ENCODE measurements around the gene UCKL1. TPM values are rescaled to one million over a fixed set of nuclear protein-coding genes. Genes with fewer than 3 reads are reported as not detected.

The UCKL1 gene
- total and polyA plus RNA-seq, 4 donors = 33.6 to 42.7 (median 36.1) TPM

DNA sequence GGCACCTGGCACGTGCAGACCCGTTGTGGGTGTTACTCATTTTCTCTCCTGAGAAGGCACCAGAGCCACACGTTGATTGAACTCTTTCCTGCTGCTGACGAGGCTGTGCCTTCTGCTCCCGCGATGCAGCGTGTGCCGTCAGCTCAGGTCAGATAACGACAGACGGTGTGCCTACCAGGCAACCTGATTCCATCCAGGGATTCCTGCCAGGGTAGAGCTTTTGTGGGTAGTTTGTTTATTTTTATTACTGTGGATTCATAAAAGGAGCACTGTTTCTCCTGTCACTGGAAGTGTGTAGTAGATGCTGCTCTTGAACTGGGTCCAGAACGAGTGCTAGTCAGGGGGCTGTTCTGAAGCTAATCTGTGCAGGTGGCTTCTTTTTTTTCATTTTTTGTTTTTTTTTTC lies 45.4 kb upstream of the UCKL1 start:
- no peaks in the 10 kb centered on the region for H3K27me3 ChIP-seq (ENCODE audit: control insufficient read depth in 3 of 3, insufficient read depth in 3 of 3, low read length in 2 of 3)
- H3K9ac ChIP-seq (ENCODE audit: insufficient read depth in 1 of 2, low read length in 2 of 2) = no peak overlapping the region
- ATAC-seq (ENCODE audit: insufficient read depth, low FRiP score) = no peak
- no peak for DNase-seq
- H3K27ac ChIP-seq (ENCODE audit: low read depth in 1 of 2, low read length in 1 of 2) = no peak overlapping the region
- peaks cover 28 to 63% (median 32%) of the 10 kb centered on the region in 4 donors for H3K36me3 ChIP-seq (ENCODE audit: control insufficient read depth in 4 of 4, insufficient read depth in 4 of 4, low read length in 4 of 4)
- 83 to 87% methylated on average over 11 of the region's 11 CpGs for WGBS, 2 donors
- TF ChIP-seq, protein P1, sequence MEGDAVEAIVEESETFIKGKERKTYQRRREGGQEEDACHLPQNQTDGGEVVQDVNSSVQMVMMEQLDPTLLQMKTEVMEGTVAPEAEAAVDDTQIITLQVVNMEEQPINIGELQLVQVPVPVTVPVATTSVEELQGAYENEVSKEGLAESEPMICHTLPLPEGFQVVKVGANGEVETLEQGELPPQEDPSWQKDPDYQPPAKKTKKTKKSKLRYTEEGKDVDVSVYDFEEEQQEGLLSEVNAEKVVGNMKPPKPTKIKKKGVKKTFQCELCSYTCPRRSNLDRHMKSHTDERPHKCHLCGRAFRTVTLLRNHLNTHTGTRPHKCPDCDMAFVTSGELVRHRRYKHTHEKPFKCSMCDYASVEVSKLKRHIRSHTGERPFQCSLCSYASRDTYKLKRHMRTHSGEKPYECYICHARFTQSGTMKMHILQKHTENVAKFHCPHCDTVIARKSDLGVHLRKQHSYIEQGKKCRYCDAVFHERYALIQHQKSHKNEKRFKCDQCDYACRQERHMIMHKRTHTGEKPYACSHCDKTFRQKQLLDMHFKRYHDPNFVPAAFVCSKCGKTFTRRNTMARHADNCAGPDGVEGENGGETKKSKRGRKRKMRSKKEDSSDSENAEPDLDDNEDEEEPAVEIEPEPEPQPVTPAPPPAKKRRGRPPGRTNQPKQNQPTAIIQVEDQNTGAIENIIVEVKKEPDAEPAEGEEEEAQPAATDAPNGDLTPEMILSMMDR (IDR thresholded peaks at IDR 0.05; ENCODE audit: control extremely low read depth, extremely low read depth) = no peak
- H3K9me3 ChIP-seq (ENCODE audit: control insufficient read depth in 4 of 4, insufficient read depth in 3 of 4, low read length in 3 of 4) = no peaks in the 10 kb centered on the region
- H3K4me3 ChIP-seq = no peak overlapping the region
- H3K4me1 ChIP-seq (ENCODE audit: control insufficient read depth in 5 of 5, insufficient read depth in 5 of 5, low read length in 5 of 5) = no peaks in the 10 kb centered on the region

- Histone ChIP-seq H3K4me1 (ENCODE audit: control insufficient read depth in 5 of 5, insufficient read depth in 5 of 5, low read length in 5 of 5) (no peaks in the 10 kb centered on the region), H3K27me3 (ENCODE audit: control insufficient read depth in 3 of 3, insufficient read depth in 3 of 3, low read length in 2 of 3) (no peaks in the 10 kb centered on the region), H3K4me3 (no peak overlapping the region), H3K36me3 (ENCODE audit: control insufficient read depth in 4 of 4, insufficient read depth in 4 of 4, low read length in 4 of 4) (peaks cover 29 to 65% (median 34%) of the 10 kb centered on the region in 4 donors), H3K9ac (ENCODE audit: insufficient read depth in 1 of 2, low read length in 2 of 2) (no peak overlapping the region), H3K9me3 (ENCODE audit: control insufficient read depth in 4 of 4, insufficient read depth in 3 of 4, low read length in 3 of 4) (no peaks in the 10 kb centered on the region), H3K27ac (ENCODE audit: low read depth in 1 of 2, low read length in 1 of 2) (no peak overlapping the region)
- no peak for ATAC-seq (ENCODE audit: insufficient read depth, low FRiP score)
- TF ChIP-seq, protein P1 (IDR thresholded peaks at IDR 0.05; ENCODE audit: control extremely low read depth, extremely low read depth) = no peak
- no peak for DNase-seq
- 95 to 97% methylated on average over 12 of the region's 12 CpGs for WGBS, 2 donors
Measured at GRCh38 chr20:64000906-64001305, 44.7 kb upstream of the UCKL1 start.

- peaks cover 13 to 23% (median 16%) of the 10 kb centered on the region in 4 donors for H3K36me3 ChIP-seq (ENCODE audit: control insufficient read depth in 4 of 4, insufficient read depth in 4 of 4, low read length in 4 of 4)
- TF ChIP-seq, protein P1 (IDR thresholded peaks at IDR 0.05; ENCODE audit: control extremely low read depth, extremely low read depth) = no peak
- H3K4me3 ChIP-seq = no peak overlapping the region
- ATAC-seq (ENCODE audit: insufficient read depth, low FRiP score) (no peak), DNase-seq (no peak)
- peaks cover 0 to 4% (median 4%) of the 10 kb centered on the region in 3 donors for H3K27me3 ChIP-seq (ENCODE audit: control insufficient read depth in 3 of 3, insufficient read depth in 3 of 3, low read length in 2 of 3)
- no peak overlapping the region for H3K9ac ChIP-seq (ENCODE audit: insufficient read depth in 1 of 2, low read length in 2 of 2)
- no peaks in the 10 kb centered on the region for H3K9me3 ChIP-seq (ENCODE audit: control insufficient read depth in 4 of 4, insufficient read depth in 3 of 4, low read length in 3 of 4)
- H3K27ac ChIP-seq (ENCODE audit: low read depth in 1 of 2, low read length in 1 of 2) = no peak overlapping the region
- H3K4me1 ChIP-seq (ENCODE audit: control insufficient read depth in 5 of 5, insufficient read depth in 5 of 5, low read length in 5 of 5) = peaks cover 5 to 29% (median 13%) of the 10 kb centered on the region in 5 donors
- 91 to 92% methylated on average over 14 of the region's 14 CpGs for WGBS, 2 donors
Measured at GRCh38 chr20:63982937-63983336, 26.7 kb upstream of the UCKL1 start.

All from lung (tissue), 12 donors.